Stimulated activated CD8-positive, alpha-beta memory T cell treated with anti-CD3 and anti-CD28 coated beads, Interleukin-12 subunit alpha, Interleukin-12 subunit beta, amount 100 ng/mL, for 24 hours (primary cell): ENCODE measurements around the gene APAF1.

Experiments
- DNase-seq: peaks from one replicate; pipeline ENCODE4 v3.0.0-alpha.2; 2020; ENCODE audit errors: extremely low read depth

APAF1 gene

DNA sequence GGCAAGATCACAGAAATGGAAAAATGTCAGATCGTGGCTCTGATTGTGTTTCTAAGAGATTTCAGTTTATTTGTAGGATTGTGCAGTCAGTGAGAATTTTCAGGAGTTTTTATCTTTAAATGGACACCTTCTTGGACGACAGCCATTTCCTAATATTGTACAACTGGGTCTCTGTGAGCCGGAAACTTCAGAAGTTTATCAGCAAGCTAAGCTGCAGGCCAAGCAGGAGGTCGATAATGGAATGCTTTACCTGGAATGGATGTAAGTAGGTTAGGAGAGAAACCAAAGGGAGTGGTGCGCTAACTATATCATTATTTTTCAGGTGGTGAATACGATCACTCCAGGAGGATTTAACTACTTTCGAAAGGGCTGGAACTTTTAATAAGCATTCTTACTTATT lies 26.4 kb downstream of the APAF1 start:
- no peak for DNase-seq

DNA sequence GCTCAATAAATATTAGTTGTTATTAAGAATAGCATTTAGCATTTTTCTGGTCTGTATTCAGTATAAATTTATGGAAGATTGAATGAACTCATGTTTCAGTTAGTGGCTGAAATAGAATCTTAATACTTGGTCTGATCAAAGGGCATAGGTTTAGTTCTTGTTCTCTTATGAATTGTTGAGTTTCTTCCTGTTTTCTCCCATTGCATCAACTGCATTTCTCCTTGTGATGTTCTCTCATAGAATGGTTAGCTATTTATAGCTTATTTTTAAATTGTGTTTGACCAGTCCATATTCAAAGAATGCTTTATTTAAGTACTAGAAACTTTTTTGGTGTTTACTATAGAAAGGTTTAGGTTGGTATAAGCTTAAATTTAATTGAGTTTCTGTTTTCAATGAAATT lies 29.8 kb downstream of the APAF1 start:
- DNase-seq: no peak

DNA sequence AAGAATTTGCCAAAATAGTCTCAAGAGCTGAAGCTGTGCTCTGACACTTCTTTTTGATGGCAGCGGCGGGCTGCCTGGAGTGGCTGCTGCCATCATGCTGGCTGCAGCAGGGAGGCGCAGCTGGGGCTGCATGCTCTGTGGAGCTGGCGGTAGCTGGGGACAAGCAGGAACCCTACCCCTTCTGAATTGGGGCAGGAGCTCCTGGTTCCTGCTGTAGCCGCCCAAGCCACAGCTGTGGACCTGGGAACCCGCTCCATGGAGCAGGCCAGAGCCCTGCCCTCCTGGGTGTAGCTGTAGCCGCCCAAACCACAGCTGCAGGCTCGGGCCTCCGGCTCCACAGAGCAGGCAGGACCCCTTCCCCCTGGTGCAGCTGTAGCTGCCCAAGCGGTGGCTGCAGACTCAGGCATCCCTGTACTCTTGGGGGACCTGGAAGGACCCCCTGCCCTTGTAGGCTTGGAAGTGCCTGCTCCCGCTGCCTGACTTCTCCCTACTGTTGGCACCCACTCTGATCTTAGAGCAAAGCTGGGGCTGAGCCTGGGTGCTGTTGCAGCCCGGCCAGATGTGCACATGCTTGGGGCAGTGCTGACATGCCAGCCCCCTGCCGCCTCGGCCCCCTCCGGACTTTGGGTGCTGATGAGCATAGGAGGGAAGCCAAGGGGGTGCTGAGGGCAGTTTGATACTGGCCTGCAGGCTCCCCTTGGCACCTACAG lies 33.3 kb downstream of the APAF1 start:
- DNase-seq: no peak

DNA sequence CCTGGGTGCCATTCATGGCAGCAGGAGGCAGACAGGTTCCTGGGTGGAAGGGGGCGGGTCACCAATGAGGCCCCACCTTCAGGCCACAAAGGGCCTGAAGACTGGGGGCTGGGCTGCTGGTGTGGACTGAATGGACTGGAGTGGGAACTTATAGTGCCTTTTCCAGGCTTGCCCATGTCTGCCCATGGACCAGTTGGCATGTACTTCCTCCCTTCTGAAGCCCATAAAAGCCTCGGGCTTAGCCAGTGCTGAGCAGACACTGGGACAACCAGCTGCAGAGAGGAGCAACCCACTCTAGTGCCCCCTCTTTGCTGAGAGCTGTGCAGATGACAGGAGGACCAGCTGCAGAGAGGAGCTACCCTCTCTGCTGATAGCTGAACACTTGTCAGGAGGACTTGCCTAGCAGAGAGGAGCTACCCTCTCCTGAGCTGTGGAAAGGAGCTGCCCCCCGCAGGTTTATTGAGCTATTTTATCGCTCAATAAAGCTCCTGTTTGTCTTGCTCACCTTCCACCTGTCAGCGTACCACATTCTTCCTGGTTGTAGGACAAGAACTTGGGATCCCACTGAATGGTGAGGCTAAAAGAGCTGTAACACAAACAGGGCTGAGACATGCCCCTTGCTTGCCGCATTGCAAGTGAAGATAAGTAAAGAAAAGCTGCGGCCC lies 34.0 kb downstream of the APAF1 start:
- no peak for DNase-seq

DNA sequence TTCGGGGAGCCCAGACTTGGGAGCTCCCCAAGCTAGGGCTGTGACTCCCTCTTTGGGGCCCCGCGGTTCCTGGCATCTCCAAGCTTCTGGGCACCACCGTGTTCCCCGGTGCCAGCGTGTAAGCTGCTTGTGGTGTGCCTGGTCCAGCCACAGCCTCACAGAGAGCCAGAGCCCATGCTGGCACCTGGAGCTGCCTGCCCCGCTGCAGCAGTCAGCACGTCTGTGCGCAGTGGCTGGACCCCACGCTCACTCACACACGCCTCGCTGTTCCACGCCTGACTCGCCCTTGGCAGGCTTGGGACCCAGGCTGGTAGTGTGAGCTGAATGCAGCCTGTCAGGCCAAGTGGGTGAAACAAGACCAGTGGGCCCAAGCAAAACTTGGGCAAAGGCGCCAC lies 34.5 kb downstream of the APAF1 start:
- no peak for DNase-seq

DNA sequence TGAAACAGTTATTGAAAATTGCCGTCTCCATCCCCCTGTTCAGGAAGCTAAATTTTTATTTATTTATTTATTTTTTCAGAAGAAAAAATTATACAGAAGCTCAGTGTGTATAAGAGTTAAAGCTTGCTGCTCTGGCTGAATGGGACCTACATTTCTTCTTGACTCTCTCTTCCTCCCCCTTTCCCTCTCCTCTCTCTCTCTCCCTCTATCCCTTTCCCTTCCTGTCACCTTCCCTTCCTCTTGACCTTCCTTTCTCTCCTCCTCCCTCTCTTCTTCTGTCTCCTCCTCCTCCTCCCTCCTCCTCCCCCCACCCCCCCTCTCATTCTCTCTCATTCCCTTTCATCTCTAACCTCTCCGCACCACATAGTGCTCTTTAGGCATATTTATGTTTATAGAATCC lies 39.1 kb downstream of the APAF1 start:
- no peak for DNase-seq

DNA sequence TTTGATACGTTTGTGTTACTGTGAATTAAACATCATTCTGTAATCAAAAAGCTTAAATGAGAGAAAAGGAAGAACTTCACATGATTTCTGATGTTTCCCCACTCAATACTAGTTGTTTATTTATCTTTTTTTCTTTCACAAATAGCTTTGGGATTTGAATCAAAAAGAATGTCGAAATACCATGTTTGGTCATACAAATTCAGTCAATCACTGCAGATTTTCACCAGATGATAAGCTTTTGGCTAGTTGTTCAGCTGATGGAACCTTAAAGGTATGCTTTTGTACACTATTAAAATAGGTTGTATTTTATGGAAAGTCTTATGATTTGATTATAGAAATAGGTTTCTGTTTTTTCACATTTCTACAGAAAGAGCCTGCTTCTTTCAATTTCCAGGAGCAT lies 41.5 kb downstream of the APAF1 start:
- DNase-seq: no peak

DNA sequence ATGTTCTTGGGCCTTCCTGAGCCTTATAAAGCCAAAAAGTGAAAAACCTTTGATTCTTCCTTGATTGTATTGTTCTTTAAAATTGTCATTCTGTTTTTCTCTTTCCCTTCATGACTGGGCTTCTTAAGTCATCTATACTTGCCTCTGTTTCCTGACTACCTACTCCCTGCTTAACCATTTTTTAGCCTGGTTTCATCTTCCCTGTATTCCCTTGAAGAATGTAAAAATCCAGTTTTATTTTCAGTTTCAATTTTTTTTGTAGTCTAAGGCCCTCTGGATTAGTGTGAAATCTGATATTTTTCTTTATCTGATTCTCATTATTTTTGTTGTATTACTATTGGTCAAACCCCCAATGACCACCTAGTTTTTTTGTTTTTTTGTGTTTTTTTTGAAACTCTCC lies 46.3 kb downstream of the APAF1 start:
- DNase-seq: no peak

DNA sequence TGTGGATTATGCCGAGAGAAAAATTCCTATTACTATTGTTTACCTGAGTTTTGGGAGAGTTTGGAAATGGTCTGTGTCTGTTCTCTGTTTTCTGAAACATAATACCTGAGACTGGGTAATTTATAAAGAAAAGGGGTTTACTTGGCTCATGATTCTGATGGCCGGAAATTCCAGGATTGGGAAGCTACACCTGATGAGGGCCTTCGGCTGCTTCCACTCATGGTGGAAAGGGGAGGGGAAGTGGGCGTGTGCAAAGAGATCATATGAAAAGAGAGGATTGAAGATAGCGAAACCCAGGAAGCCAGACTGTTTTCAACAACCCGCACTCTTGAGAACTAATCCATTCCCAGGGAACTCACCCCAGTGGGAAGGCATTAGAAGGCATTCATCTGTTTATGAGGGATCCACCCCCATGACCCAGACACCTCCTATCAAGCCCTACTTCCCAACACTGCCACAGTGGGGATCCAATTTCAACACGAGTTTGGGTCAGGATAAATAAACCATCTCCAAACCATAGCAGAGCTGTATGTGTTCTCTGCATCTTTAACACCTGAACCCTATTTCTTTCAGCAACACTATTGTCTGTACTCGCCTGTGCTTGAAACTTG lies 51.1 kb downstream of the APAF1 start:
- DNase-seq: no peak

DNA sequence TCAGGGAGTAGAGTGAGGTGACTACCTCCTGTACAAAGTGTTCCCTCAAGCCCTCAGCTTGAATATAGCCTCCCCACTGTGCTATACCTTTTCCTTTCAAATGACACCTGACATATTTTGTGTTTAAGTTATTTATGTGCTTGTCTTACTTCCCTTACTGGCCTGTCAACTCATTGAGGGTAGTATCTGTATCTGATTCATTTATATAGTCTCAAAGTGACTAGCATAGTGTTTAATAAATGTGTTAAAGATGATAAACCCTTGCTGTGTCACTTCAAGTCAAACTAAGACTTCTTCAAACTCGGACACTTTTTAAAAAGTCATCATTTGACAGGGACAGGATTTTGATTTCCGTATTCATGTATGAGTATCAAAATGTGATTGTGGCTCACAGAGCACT lies 52.1 kb downstream of the APAF1 start:
- DNase-seq: no peak

DNA sequence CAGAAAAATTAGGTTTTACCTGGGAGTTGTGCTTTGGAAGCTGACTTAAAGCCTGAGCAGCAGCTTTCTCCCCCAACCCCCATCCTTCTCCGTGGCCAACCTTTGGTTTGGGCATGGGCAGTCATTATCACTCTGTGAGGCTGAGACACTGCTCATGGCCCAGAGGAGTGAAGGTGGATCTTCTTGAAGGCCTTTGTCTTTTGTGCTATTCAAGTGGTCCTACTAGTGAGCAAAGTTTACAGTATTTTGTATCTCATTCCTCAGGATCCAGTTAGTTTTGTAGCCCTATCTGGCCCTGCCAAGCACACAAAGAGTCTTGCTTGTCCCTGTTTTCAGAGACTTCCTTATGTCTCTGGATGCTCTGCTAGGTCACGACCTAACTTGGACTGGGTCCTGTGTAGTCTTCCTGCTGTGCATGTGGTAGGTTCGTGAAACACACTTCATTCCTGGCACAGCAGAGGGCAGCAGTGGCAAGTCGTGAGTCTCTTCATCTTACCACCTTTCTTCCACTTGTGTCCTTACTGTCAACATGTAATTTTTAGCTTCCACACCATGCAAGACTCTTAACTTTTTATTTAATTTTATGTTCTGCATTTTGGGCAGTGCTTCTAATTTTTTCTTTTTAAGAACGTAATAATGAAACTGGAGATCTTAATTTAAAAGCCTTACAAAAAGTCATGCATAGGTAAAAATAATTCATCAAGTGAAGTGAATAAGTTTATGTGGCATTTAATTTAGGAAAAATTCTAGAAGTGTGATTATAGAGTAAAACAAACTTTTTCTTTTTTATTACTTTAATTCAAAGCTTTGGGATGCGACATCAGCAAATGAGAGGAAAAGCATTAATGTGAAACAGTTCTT lies 53.7 kb downstream of the APAF1 start:
- DNase-seq: no peak

DNA sequence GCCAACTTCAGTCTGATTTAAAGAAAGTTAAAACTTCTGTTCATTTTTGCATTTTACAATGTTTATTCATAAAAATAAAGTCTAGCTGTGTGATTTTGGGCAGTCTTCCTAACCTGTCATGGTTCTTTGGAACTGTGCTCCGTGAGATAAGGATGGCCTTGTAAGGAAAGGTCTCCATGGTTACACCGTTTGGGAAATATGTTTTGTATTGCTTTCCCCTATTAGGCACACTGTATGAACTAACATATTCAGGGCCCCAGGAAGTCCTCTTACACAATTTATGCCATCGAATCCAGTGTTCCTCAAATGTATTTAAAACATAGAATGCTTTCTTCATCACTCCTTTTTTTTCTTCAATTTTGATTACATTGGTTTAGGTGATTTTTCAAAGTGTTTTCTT lies 54.5 kb downstream of the APAF1 start:
- DNase-seq: no peak

DNA sequence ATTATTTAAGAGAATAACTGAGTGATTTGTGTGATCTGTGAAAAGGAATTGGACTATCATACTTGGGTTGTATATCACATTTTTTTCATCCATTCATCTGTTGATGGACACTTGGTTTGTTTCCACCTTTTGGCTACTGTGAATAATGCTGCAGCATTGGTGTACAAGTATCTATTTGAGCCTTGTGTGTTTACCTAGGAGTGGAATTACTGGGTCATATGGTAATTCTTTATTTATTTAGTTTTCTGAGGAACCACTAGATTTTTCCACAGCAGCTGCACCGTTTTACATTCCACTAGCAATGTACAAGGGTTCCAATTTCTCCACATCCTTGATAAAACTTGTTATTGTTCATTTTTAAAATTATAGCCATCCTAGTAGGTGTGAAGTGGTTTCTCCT lies 56.1 kb downstream of the APAF1 start:
- no peak for DNase-seq

DNA sequence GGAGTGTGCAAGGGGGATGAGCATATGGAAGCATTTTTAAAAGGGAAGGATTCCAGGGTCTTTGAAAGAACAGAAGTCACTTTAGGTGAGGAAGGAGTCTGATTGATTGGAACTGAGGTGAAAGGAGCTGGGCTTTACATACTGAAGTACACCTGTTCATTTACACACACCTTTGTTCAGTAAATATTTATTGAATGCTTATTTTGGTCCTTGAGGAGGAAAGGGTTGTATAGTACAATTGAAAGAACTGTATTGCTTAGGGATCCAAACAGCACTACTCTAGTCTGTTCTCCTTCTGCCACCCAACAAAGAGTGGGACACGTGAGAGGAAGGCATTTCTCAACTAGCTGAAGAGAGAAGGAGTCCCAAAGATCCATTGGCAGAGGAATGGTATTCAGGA lies 63.9 kb downstream of the APAF1 start:
- no peak for DNase-seq

DNA sequence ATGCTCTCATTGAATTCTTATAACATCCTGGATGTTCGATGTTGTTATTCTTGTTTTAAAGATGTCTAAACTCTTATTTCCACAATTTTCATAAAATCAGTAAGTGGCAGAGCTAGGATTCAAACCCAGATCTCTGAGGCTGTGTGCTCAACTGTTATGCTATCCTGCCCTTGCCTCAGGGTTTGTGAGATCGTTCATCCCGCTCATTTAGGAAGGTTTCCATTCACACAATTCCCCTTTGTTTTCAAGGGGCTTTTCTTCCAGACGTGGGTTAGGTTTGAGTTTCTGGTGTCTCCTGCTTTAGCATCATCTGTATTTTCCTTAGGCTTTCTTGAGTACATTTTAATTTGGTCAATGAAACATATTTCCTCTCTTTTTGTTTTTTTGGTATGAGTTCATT lies 69.3 kb downstream of the APAF1 start:
- DNase-seq: no peak

DNA sequence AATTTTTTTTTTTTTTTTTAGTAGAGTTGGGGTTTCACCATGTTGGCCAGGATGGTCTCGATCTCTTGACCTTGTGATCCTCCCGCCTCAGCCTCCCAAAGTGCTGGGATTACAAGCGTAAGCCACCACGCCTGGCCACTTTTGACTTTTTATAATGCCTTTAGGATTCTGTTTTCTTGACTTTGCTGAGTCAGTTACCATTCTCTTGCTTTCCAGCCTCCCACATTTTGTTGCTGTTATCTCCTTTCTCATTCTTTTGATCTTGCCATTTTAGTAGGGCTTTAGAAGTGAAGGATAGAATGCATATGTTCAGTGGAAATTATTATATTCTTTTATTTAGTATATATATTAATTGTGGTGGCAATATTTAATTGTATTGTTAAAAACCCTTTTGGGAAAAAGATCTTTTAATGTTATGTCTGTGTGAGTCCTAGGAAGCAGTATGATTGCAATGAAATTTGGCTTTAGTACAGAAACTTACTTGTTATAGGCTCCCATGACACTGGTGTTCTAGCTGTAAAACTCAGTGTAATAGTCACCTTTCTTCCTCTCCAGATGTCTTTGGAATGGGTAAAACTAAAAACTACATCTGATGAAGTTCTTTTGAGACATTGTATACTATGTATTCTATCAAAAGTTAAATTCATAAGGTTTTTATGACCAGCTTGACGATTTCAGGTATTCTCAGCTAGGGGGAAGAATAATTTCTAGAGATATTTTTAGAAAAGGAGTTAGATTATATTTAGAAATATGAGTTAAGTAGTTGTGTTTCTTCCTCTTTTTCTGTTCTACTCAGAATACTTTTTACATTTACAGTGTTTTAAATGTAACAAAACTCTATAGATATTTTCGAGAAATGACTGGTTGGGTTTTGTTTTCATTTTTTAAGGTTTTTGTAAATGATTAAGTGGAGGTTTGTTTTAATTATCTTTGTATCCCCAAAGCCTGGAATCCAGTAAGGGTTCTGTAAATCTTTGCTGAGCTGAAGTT lies 74.7 kb downstream of the APAF1 start:
- no peak for DNase-seq

DNA sequence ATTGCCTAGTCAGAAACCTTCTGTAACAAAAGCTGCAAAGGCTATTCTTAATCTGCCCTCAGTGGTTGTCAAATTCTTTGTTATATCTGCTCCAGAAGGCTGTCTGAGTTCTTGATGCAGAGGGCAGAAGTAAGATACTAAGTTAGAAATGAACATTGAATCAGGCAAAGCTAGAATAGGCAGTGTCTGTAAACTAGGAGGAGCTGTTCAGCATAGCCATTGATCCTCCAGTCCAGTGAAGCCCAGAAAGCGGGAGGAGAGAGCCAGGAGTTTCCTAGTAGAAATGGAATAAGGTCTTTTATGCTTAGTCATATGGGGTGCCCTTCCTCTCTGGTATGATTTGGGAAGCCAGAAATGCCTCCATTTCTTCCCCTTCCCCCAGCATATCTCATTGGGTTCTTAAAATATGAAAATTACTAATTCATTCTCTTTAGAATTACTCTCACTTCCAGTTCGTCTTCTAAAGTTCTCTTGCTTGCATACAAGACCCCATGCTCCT lies 76.2 kb downstream of the APAF1 start:
- DNase-seq: no peak

DNA sequence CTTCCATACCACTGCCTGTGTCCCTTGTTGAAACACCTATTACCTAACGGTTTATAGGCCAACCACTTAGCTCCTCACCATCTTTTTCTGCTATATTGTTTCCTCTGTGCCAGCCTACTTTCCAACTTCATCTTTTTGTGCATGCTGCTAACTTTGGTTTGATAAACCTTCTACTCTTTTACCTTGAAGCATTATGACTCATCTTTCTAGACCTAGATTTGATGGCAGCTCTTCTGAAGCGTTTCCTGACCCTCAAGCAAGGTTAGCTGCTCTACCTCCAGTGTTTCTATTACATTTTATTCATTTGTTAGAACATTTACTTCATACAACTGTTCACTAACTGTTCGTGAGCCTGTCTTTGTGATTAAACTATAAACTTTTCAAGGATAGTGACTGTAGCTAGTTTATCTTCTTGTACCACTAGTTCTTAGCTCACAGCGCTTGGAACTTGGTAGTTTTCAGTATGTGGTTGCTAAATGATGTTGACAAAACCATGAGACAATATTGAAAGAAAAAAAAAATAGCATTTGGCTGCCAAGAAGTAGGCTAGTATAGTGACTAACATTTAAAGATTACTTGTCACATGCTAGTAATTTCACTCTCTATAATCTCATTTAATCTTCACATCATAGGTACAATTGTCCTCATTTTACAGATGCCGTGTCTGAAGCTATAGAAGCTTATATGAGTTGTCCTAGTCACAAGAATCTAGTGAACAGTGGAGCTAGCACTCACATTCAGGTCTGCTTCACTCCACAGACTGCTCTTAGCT lies 79.5 kb downstream of the APAF1 start:
- no peak for DNase-seq

DNA sequence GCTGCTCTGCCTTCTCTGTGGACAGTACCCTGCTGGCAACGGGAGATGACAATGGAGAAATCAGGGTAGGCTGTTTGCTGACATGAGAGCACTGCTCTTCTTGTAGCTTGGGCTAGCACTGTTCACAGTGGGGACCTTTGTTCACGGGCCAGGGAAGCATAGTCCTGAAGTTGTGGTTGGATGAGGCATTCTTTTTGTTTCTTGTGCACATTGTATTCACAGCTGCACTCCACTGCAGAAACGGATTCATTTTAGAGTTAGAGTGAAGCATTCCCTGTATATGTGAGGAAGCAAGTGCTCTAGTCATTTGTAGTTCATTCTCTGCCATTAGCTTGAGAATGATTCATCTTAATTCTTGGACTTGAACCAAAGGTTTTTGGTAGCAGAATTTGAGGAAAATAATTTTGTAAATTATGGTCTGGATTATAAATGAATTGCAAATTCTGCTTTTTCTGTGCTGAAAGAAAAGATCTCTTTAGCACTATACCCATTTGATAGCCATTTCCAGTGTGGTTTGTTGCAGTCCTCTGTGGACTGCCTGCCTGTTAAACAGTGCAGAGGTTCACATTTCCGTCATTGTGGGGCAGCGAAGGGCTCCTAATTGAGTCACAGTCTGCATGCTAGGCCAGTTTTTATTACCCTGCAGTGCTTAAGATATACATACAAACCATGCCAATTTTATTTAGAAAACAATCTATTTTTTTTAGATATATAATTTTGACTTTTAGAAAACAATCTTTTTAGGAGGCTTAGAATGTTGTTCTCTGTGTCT lies 80.6 kb downstream of the APAF1 start:
- no peak for DNase-seq

DNA sequence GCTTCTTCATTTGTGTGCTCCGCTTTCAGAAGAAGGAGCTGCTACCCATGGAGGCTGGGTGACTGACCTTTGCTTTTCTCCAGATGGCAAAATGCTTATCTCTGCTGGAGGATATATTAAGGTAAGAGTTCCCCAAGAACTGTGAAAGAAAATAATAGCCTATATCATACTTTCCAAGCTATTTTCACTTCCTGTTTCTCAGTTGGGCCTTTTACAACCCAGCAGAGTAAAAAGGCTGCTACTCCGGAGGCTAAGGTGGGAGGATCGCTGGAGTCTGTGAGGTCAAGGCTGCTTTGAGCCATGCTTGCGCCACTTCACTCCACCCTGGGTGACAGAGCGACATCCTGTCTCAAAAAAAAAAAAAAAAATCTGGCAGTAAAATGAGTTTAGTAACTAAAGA lies 82.1 kb downstream of the APAF1 start:
- DNase-seq: no peak
